Amygdala (tissue), 56 donors: ENCODE measurements around the gene DGKB.

Source experiments
- DNase-seq, 56 donors: peaks; one replicate each; lab custom pipeline; 2025; lab: John Stamatoyannopoulos, UW

The DGKB gene

DNA sequence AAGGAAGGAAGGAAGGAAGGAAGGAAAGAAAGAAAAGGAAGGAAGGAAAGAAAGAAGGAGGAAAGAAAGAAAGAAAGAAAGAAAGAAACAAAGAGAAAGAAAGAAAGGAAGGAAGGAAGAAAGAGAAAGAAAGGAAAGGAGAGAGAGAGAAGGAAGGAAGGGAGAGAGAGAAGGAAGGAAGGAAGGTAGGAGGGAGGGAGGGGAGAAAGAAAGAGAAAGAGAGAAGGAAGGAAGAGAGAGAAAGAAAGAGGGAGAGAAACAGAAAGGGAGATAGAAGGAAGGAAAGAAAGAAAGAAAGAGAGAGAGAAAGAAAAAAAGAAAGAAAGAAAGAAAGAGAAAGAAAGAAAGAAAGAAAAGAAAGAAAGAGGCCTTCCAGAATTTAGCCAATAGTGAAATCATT, 204.9 kb downstream of the DGKB start:
- DNase-seq = no peak

DNA sequence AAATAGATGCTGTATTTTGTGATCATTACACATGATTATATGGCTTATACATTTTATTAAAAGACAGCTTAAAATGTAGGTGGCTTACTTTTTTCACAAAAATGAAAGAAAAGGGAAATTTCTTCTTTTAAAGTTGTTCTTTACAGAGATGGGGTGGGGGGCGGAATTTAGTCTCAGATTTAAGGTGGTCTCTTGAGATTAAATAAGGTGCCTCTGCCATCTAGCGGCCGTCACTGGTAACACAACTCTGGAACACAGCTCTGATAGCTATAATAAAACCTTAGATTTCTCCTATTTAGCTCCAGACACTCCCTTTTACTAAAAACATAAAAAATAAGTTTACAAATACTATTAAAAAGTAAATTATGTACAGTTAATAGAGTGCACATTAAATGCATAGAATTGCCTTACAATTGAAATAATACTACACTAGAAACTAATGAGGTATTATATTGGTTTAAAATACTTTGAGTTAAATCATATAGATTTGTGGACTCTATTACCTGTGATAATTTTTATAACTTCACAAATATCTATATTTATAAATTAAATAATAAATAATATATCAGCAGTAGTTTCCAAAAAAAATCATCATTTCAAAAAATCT, 210.9 kb downstream of the DGKB start:
- DNase-seq = peak in 35 of 56 donors; percentile 1 to 84 (median 13)

DNA sequence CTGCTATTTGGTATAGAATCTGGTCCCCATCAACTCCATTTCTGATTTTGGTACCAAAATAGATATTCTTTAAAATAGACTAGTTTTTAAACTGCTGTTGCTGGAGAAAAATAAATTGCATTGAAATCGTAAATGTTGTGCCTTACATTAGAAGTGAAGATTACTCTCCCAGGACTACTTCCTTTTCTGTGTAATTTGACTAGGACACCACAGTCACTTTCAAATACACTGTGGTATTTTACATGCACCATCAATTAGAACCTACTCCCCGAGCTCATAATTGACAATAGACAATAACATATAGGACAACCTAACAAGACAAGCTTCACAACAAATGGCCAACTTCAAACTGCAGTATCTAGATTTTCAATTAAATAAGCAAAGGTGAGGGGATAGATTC, 211.5 kb downstream of the DGKB start:
- DNase-seq = no peak

- no peak for DNase-seq
Observed at GRCh38 chr7:14690486-14690885, 212.1 kb downstream of the DGKB start.

- no peak for DNase-seq
Observed at GRCh38 chr7:14690075-14690474, 212.5 kb downstream of the DGKB start.

DNA sequence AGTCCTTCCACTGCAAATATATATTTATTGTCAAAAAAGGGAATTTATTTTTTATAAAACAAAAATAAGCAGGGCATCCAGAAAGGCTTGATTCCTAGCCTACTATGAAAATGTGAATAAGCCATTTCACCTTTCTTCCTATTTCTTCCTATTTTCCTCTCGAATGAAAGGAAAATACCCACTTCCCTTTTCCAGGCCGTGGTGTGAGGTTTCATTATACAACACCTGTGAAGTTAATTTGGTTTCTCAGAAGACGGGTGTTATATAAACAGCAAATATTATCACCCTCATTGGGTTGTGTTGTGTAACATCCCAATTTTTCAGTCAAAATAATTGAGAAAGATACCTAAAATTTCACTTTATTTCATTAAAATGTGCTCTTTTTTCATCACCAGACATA, 214.3 kb downstream of the DGKB start:
- no peak for DNase-seq

DNA sequence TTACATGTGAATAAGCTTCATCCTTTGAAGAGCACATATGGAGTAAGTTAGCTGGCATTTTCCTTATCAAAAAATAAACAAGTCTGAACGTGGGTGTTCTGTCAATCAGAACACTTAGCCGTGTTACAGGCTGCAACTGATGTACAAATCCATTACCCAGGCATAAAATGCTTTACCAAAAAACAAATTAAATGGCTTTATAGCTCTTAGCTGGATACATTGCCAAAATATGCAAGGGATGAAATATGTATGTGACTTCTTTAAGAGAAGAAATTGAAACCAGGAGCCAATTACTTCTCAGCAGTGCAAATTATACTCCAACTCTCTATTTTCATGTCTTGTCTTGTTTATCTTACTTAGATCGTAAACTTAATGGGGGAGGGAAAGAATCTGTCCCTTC, 214.8 kb downstream of the DGKB start:
- no peak for DNase-seq

DNA sequence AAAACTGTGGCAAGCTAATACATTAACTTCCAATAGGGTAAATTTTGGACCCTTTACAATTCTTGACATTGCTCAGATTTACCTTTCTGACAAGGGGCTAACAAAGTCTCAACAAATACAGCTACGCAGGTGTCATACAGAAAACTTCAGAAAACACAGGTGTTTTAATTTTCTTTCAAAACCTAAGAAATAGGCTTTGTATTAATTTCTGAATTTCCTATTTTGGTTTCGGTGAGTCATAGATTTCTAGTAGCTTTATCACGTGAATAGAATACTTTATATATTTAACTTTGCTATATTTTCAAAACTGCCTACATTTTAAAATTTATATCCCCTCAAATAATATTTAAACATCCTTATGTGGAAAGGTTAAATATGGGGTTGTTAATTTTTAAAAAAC, 215.3 kb downstream of the DGKB start:
- DNase-seq = no peak

- DNase-seq = no peak
Observed at GRCh38 chr7:14685167-14685566, 217.4 kb downstream of the DGKB start.

- DNase-seq = no peak
Observed at GRCh38 chr7:14682910-14683465, 219.6 kb downstream of the DGKB start.

- no peak for DNase-seq
Observed at GRCh38 chr7:14676896-14677295, 225.7 kb downstream of the DGKB start.

DNA sequence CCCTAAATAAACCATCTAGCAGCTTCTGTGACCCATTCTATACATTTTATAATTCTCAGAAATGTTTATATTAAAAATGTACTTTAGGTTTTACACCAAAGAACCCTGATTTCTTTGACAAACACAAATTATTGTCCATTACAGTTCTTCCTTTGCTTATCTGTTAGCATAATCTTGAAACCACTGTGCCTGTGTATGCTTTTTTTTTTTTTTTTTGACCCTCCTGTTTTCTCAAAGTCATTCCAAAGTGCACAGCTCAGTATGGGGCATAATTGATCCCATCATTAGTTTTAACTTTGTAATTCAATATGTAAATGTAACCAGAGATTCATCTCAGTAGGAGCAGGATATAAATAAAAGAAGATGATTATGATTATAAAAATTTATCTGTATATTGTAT, 229.3 kb downstream of the DGKB start:
- DNase-seq = no peak

GRCh38 chr7:14666913-14667312, 235.6 kb downstream of the DGKB start:
- DNase-seq = no peak

GRCh38 chr7:14666304-14666703, 236.2 kb downstream of the DGKB start:
- no peak for DNase-seq

- no peak for DNase-seq
Observed at GRCh38 chr7:14639801-14640200, 262.8 kb downstream of the DGKB start.

- no peak for DNase-seq
Observed at GRCh38 chr7:14639329-14639728, 263.2 kb downstream of the DGKB start.

GRCh38 chr7:14637968-14638367, 264.6 kb downstream of the DGKB start:
- no peak for DNase-seq

GRCh38 chr7:14635955-14636354, 266.6 kb downstream of the DGKB start:
- DNase-seq = no peak

DNA sequence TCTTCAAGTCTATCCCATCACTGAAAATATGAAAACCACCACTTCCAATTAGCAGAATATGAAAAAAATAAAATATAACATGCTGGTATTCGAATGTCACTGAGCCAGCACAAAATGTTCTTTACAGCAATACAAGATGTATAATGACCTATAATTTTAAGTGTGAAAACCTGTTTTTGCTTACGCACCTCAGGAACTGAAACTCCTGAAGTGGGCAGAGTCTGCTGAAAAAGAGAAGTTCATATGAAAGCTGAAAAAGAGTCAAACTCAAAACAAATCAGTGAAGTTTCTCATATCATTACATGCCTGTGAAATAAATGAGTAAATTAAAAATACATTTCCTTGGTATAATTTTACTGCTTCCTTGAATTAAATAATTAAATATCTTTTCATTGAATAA, 272.5 kb downstream of the DGKB start:
- DNase-seq = no peak

DNA sequence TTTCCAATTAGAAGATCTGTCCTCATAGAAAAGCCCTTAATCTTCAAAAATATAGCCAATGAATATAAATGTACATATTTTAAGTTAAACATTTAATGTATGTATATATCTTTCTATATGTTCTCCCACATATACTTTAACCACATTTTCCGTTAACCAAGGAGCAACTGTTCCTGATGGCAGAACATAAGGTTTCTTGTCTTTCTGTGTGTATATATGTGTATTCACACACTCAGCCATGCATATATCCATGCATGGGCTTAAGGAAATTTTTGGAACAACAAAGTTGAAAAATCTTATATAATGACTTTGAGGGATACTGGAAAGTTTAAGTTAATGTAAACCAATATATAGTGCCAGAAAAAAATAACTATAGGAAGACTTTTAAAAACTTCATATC, 274.0 kb downstream of the DGKB start:
- no peak for DNase-seq

- DNase-seq = no peak
Observed at GRCh38 chr7:14626076-14626475, 276.5 kb downstream of the DGKB start.

DNA sequence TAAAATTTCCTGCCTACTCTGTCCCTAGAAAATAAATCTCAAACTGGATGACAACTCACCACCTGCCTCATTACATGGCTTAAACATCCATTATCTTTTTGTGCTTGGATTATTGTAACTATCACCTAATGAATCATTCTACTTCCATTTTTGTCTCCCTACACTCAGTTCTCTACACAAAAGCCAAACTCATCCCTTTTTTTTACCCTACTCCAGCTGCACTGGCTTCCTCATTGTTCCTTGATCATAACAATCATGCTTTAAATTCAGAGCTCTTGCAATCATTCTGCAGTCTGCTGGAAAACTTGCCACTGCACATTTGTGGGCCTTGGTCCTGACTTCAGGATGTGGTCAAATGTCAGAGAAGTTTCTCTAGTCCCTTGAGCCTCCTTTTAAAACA, 280.0 kb downstream of the DGKB start:
- no peak for DNase-seq

DNA sequence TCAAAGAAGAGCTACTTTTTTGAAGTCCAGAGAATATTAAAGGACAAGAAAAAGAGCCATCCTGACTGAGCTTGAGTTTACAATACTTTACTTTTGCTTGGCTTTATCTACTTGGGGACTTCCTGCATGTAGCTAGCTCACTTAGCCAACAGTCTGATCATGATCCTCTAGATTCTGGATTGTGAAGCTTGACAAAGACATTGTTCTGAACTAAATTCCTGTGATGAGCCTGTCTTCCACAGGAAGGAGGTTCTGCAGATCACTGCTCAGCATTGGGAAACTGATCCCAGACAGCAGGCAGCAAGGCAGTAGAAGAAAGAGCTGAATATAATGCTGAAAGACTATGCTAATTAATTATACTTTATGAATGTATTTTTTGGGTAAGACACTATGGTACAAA, 296.4 kb downstream of the DGKB start:
- DNase-seq = no peak
